Measurements from ENCODE around the gene UBE2E2.
A peak's percentile ranks its signal among the peaks of the same experiment; 100 is the strongest.

UBE2E2 gene

GRCh38 chr3:23276913-23277658 lies 74.0 kb downstream of the UBE2E2 start:
- DNase-seq (ENCODE audit: low spot score) = no peak

GRCh38 chr3:23277688-23278087 lies 74.6 kb downstream of the UBE2E2 start:
- no peak for DNase-seq (ENCODE audit: low spot score)

GRCh38 chr3:23283625-23284024 lies 80.5 kb downstream of the UBE2E2 start:
- no peak for DNase-seq (ENCODE audit: low spot score)

- DNase-seq (ENCODE audit: low spot score) = no peak
These were observed 85.2 kb downstream of the UBE2E2 start for GRCh38 chr3:23288286-23288685.

GRCh38 chr3:23288715-23289114 lies 85.6 kb downstream of the UBE2E2 start:
- no peak for DNase-seq (ENCODE audit: low spot score)

- DNase-seq (ENCODE audit: low spot score) = no peak
These were observed 89.3 kb downstream of the UBE2E2 start for GRCh38 chr3:23292432-23292831.

GRCh38 chr3:23294770-23295387 lies 91.8 kb downstream of the UBE2E2 start:
- no peak for DNase-seq (ENCODE audit: low spot score)

- no peak for DNase-seq (ENCODE audit: low spot score)
These were observed 98.7 kb downstream of the UBE2E2 start for GRCh38 chr3:23301819-23302218.

- no peak for DNase-seq (ENCODE audit: low spot score)
These were observed 99.1 kb downstream of the UBE2E2 start for GRCh38 chr3:23302271-23302670.

GRCh38 chr3:23303601-23304217 lies 100.6 kb downstream of the UBE2E2 start:
- DNase-seq (ENCODE audit: low spot score) = no peak

GRCh38 chr3:23304424-23304823 lies 101.3 kb downstream of the UBE2E2 start:
- no peak for DNase-seq (ENCODE audit: low spot score)

GRCh38 chr3:23308986-23309625 lies 106.0 kb downstream of the UBE2E2 start:
- no peak for DNase-seq (ENCODE audit: low spot score)

- no peak for DNase-seq (ENCODE audit: low spot score)
These were observed 109.7 kb downstream of the UBE2E2 start for GRCh38 chr3:23312866-23313265.

- no peak for DNase-seq (ENCODE audit: low spot score)
These were observed 112.0 kb downstream of the UBE2E2 start for GRCh38 chr3:23314981-23315762.

- DNase-seq (ENCODE audit: low spot score) = no peak
These were observed 113.8 kb downstream of the UBE2E2 start for GRCh38 chr3:23316924-23317323.

- peak; percentile 9 for DNase-seq (ENCODE audit: low spot score)
These were observed 116.5 kb downstream of the UBE2E2 start for GRCh38 chr3:23319366-23320312.

GRCh38 chr3:23320586-23321570 lies 117.8 kb downstream of the UBE2E2 start:
- DNase-seq (ENCODE audit: low spot score) = no peak

- peak; percentile 14 for DNase-seq (ENCODE audit: low spot score)
These were observed 121.6 kb downstream of the UBE2E2 start for GRCh38 chr3:23324745-23325144.

GRCh38 chr3:23325466-23326065 lies 122.4 kb downstream of the UBE2E2 start:
- DNase-seq (ENCODE audit: low spot score) = no peak
